Measurements from ENCODE around the gene MATCAP1.

GRCh38 chr16:67146523-67147357, 37.0 kb downstream of the MATCAP1 start:
- TF ChIP-seq CTCF (IDR thresholded peaks at IDR 0.05 in 4 of 5, conservative IDR thresholded peaks at IDR 0.05 in 1 of 5) (no peak), POLR2A (IDR thresholded peaks at IDR 0.05) (no peak)

Data from gastrocnemius medialis (tissue), 4 donors.